Stomach (tissue), 9 donors: ENCODE results near the gene WFIKKN1. TPM values are rescaled to one million over a fixed set of nuclear protein-coding genes. Genes with fewer than 3 reads are reported as not detected.

Experiments
- DNase-seq, 2 donors: peaks; one replicate each; pipeline versions ENCODE4 v3.0.0 to v3.0.0-alpha.2; 2013 to 2019
- H3K27ac ChIP-seq, 5 donors: fragments of 200-600 bp in 4 of 5; sonication (generic) in 4 of 5; one replicate each; pipeline ENCODE4 v1.5.1; 2013 to 2019; ENCODE audit warnings: mild to moderate bottlenecking in 1 of 5, moderate library complexity in 1 of 5
- H3K27me3 ChIP-seq, 3 donors: fragments of 200-600 bp; sonication (generic); one replicate each; pipeline ENCODE4 v1.5.1; 2017 to 2019; ENCODE audit warnings: mixed run types in 1 of 3
- H3K36me3 ChIP-seq, 4 donors: fragments of 200-600 bp; sonication (generic); 1 replicate in 3 of 4; 2 replicates in 1 of 4; pipeline ENCODE4 v1.5.1; 2016 to 2019
- H3K4me1 ChIP-seq, 4 donors: fragments of 200-600 bp; sonication (generic); one replicate each; pipeline ENCODE4 v1.5.1; 2016 to 2019
- H3K4me3 ChIP-seq, 4 donors: fragments of 200-600 bp; sonication (generic) in 3 of 4; one replicate each; pipeline ENCODE4 v1.5.1; 2016 to 2019; ENCODE audit warnings: mild to moderate bottlenecking in 1 of 4
- H3K9me3 ChIP-seq, 4 donors: fragments of 200-600 bp; sonication (generic); one replicate each; pipeline ENCODE4 v1.5.1; 2016 to 2019
- CTCF ChIP-seq, 7 experiments: fragments of 450-650 bp in 4 of 7; fragments of 200-600 bp in 3 of 7; sonication (generic) in 3 of 7; IDR thresholded peaks; one replicate each; pipeline ENCODE4 v1.5.1; 2016 to 2019; ENCODE audit warnings: antibody characterized with exemption in 7 of 7, control low read depth in 2 of 7, mild to moderate bottlenecking in 1 of 7
- EP300 ChIP-seq: sonication (generic); formaldehyde crosslinking; IDR thresholded peaks from one replicate; pipeline ENCODE4 v1.6.1; 2017; ENCODE audit warnings: antibody characterized with exemption
- POLR2A ChIP-seq, 4 donors: fragments of 450-650 bp; IDR thresholded peaks; one replicate each; pipeline ENCODE4 v1.6.1; 2016; ENCODE audit warnings: antibody characterized with exemption in 4 of 4, control low read depth in 2 of 4, mild to moderate bottlenecking in 1 of 4, moderate library complexity in 1 of 4
- POLR2AphosphoS5 ChIP-seq, 3 donors: sonication (generic); formaldehyde crosslinking; IDR thresholded peaks; one replicate each; pipeline ENCODE4 v1.6.1; 2016; ENCODE audit warnings: antibody characterized with exemption in 3 of 3
- WGBS, 5 donors: extraction: QIAGEN DNeasy Blood & Tissue Kit in 3 of 5; methylation state at CpG; one replicate each; pipeline versions ENCODE4 v1.1.5 to v1.1.7; 2013 to 2018; 5-methylcytosine and 5-hydroxymethylcytosine counted together
- intact Hi-C: fragments of 100-400 bp; cut with DNase I; formaldehyde crosslinking; loops from one replicate; pipeline ENCODE4 v1.15.1; 2023; ENCODE audit warnings: low total_unique reads
- polyA plus RNA-seq, 3 donors: library from polyadenylated mRNA; stranded (reverse); fragments of 200-250 nt; gene quantifications; one replicate each; pipeline ENCODE4 v1.2.3, GENCODE V29; 2013
- total RNA-seq, 5 donors: library from RNA; depleted of rRNA; stranded (reverse); fragments of >200 nt; gene quantifications; one replicate each; pipeline versions ENCODE4 v1.1.0 to v1.2.3, GENCODE V29; 2014 to 2016
- donor health status: healthy with polysubstance abuse.
- donor health status: Bipolar disorder and iron deficiency.
- donor health status: healthy.

Gene WFIKKN1
- total and polyA plus RNA-seq, 8 donors: 0.14 to 25.8 (median 1.5) TPM; not detected in 1

GRCh38 chr16:667780-668518 lies 37.2 kb downstream of the WFIKKN1 start, which contains the start of gene RHOT2:
Gene RHOT2, plus strand, starts transcription at chr16:668132. Its CDS starts 68 bp downstream, at chr16:668200.
- Histone ChIP-seq H3K27ac (peak within 1 kb of the TSS; percentile 86 to 93 (median 88)), H3K4me3 (peak within 1 kb of the TSS; percentile 82 to 98 (median 92)), H3K4me1 (peaks cover 21 to 30% (median 25%) of the 10 kb centered on the region in 4 donors), H3K27me3 (no peaks in the 10 kb centered on the region), H3K9me3 (no peaks in the 10 kb centered on the region), H3K36me3 (peaks cover 34 to 38% (median 38%) of the 10 kb centered on the region in 4 donors)
- TF ChIP-seq POLR2AphosphoS5 (IDR thresholded peaks at IDR 0.05) (peak; percentile 45 to 91 (median 73)), CTCF (IDR thresholded peaks at IDR 0.05) (peak in 5 of 7 experiments; percentile 51 to 93 (median 86)), EP300 (no peak), POLR2A (IDR thresholded peaks at IDR 0.05) (peak in 1 of 4 donors; percentile 56)
- WGBS, 5 donors: 0 to 1% (median 0%) methylated on average over 24 to 78 of the region's 78 CpGs
- intact Hi-C loops: no loop called here
- peak; percentile 95 to 98 for DNase-seq

GRCh38 chr16:668519-669171 lies 37.9 kb downstream of the WFIKKN1 start:
- no peak for TF ChIP-seq EP300
- TF ChIP-seq POLR2AphosphoS5 (IDR thresholded peaks at IDR 0.05): no peak
- no peak for TF ChIP-seq POLR2A (IDR thresholded peaks at IDR 0.05)
- TF ChIP-seq CTCF (IDR thresholded peaks at IDR 0.05): no peak
- H3K4me1 ChIP-seq: peaks cover 21 to 30% (median 25%) of the 10 kb centered on the region in 4 donors
- H3K4me3 ChIP-seq: peak overlapping the region; percentile 82 to 98 (median 92)
- DNase-seq: no peak
- peaks cover 41 to 45% (median 45%) of the 10 kb centered on the region in 4 donors for H3K36me3 ChIP-seq
- peak overlapping the region; percentile 86 to 93 (median 88) for H3K27ac ChIP-seq
- intact Hi-C loops: no loop called here
- H3K27me3 ChIP-seq: no peaks in the 10 kb centered on the region
- H3K9me3 ChIP-seq: no peaks in the 10 kb centered on the region
- WGBS, 5 donors: 3 to 8% (median 5%) methylated on average over 36 to 50 of the region's 50 CpGs

- Histone ChIP-seq H3K4me3 (peak overlapping the region in 1 of 4 donors; percentile 82), H3K9me3 (no peaks in the 10 kb centered on the region), H3K27ac (no peak overlapping the region), H3K36me3 (peaks cover 44 to 53% (median 52%) of the 10 kb centered on the region in 4 donors), H3K4me1 (peaks cover 22 to 39% (median 29%) of the 10 kb centered on the region in 4 donors), H3K27me3 (no peaks in the 10 kb centered on the region)
- TF ChIP-seq POLR2AphosphoS5 (IDR thresholded peaks at IDR 0.05) (no peak), POLR2A (IDR thresholded peaks at IDR 0.05) (no peak), CTCF (IDR thresholded peaks at IDR 0.05) (no peak), EP300 (no peak)
- DNase-seq: no peak
- 93 to 96% (median 95%) methylated on average over 8 to 13 of the region's 13 CpGs for WGBS, 5 donors
- intact Hi-C loops: no loop called here
Observed at GRCh38 chr16:669666-670065, 38.9 kb downstream of the WFIKKN1 start.
